ENCODE measurements around the gene TTLL5. TPM values are rescaled to one million over a fixed set of nuclear protein-coding genes. Genes with fewer than 3 reads are reported as not detected.

TTLL5 gene
- total and polyA plus RNA-seq, 10 of the 15 experiments (the other 5 are each of a cell fraction or from before 2014, with no cell fraction given), result 3.2 to 25.9 (median 13.8) TPM

GRCh38 chr14:75715926-75716780, 55.1 kb downstream of the TTLL5 start:
- no peak overlapping the region for H3K4me3 ChIP-seq
- no peaks in the 10 kb centered on the region for H3K9me3 ChIP-seq (replicated peaks; ENCODE audit: control insufficient read depth, insufficient read depth, low read length)
- no peak overlapping the region for H3K4me2 ChIP-seq (ENCODE audit: control insufficient read depth, insufficient read depth)
- ChIA-PET CTCF (interaction anchor here (1.1 to 9.0 kb wide), 4 partner anchors 7 to 265 kb away, joined by 3 to 276 read pairs (median 4); partner anchors contain the start of genes IFT43 and TGFB3), SMC1A (ENCODE audit: uncharacterized antibody, unreplicated experiment) (interaction anchor here (1.0 to 1.2 kb wide), 3 partner anchors 13 to 266 kb away, joined by 3 to 6 read pairs (median 3); no protein-coding TSS in a partner anchor), POLR2A (interaction anchor here (0.7 kb wide), 2 partner anchors 58 to 84 kb away, joined by 3 to 11 read pairs; no protein-coding TSS in a partner anchor), RAD21 (ENCODE audit: unreplicated experiment) (interaction anchor here (9.0 kb wide), 1 partner anchor 264 kb away, joined by 179 read pairs; the partner anchor contains the start of genes IFT43 and TGFB3)
- no peak for ATAC-seq
- no peak overlapping the region for H2AFZ ChIP-seq (ENCODE audit: control insufficient read depth, low read depth, low read length)
- peaks cover 6% of the 10 kb centered on the region for H3K4me1 ChIP-seq (ENCODE audit: control insufficient read depth, insufficient read depth, low read length)
- H3K36me3 ChIP-seq (ENCODE audit: control insufficient read depth in 2 of 2, insufficient read depth in 2 of 2, low read length in 1 of 2), result 0 out of 4 replicates have a peak, but pooled peaks cover 0 to 6% of the 10 kb centered on the region in 2 experiments
- TF ChIP-seq ZBTB11 (CRISPR knock-in tag; IDR thresholded peaks at IDR 0.05) (no peak), POLR2AphosphoS5 (IDR thresholded peaks at IDR 0.05; ENCODE audit: low read length) (no peak), MEF2A (IDR thresholded peaks at IDR 0.05; ENCODE audit: insufficient read depth, low read depth, low read length) (no peak), ZNF384 (IDR thresholded peaks at IDR 0.05; ENCODE audit: borderline replicate concordance, low read depth, low read length) (no peak), CBX3 (IDR thresholded peaks at IDR 0.05; ENCODE audit: borderline replicate concordance, low read depth) (no peak), SREBF2 (IDR thresholded peaks at IDR 0.05; ENCODE audit: low read length) (no peak), ZZZ3 (IDR thresholded peaks at IDR 0.05; ENCODE audit: control insufficient read depth, insufficient read length, low read depth) (no peak), SKIL (IDR thresholded peaks at IDR 0.05; ENCODE audit: low read depth, poor library complexity, severe bottlenecking) (no peak), RELA (IDR thresholded peaks at IDR 0.05; ENCODE audit: borderline replicate concordance, partially characterized antibody) (no peak), STAT3 (IDR thresholded peaks at IDR 0.05; ENCODE audit: low read depth, low read length) (no peak)
- H3K27ac ChIP-seq (ENCODE audit: control insufficient read depth, insufficient read depth), result no peak overlapping the region
- in situ Hi-C loops (cut with MboI) (loop anchor here (10.0 kb wide), 1 partner anchor 669 kb away; no protein-coding TSS in a partner anchor), intact Hi-C loops (cut with micrococcal nuclease; ENCODE audit: unreplicated experiment) (loop anchor here (10.0 kb wide), 1 partner anchor 189 kb away; no protein-coding TSS in a partner anchor)
- no peaks in the 10 kb centered on the region for H4K20me1 ChIP-seq (ENCODE audit: control insufficient read depth, insufficient read depth)
- no TSS peak for BruUV-seq (replicated peaks)
- FAIRE-seq, result no peak
- WGBS (ENCODE audit: insufficient coverage, insufficient replicate concordance, low lambda C conversion rate, missing lambda C conversion rate), result 94% methylated on average over 2 of the region's 2 CpGs
- H3K79me2 ChIP-seq (ENCODE audit: control insufficient read depth, insufficient read depth, low read length), result no peaks in the 10 kb centered on the region
- no peaks in the 10 kb centered on the region for H3K27me3 ChIP-seq (replicated peaks in 1 of 2; ENCODE audit: control insufficient read depth in 2 of 2, insufficient read depth in 2 of 2, low read length in 1 of 2)
- DNase-seq (ENCODE audit: low read depth, low spot score), result no peak
- no peak overlapping the region for H3K9ac ChIP-seq (ENCODE audit: control insufficient read depth, insufficient read depth, low read length)
